ES-I3 (cell line): ENCODE measurements around the gene CHMP6.
A peak's percentile ranks its signal among the peaks of the same experiment; 100 is the strongest.

ENCODE experiments used
- H3K36me3 ChIP-seq: 2 replicates; pipeline ENCODE4 v1.6.1; 2013; ENCODE audit warnings: mild to moderate bottlenecking, low read length, control low read depth, moderate library complexity; ENCODE audit not compliant: insufficient read depth
- H3K4me1 ChIP-seq: 2 replicates; pipeline ENCODE4 v1.6.1; 2013; ENCODE audit warnings: mild to moderate bottlenecking, control low read depth, low read length; ENCODE audit not compliant: insufficient read depth
- H3K9ac ChIP-seq: 2 replicates; pipeline ENCODE4 v1.6.1; 2013; ENCODE audit warnings: low read depth, mild to moderate bottlenecking, low read length, moderate library complexity
- H3K9me3 ChIP-seq: 2 replicates; pipeline ENCODE4 v1.6.1; 2013; ENCODE audit warnings: mild to moderate bottlenecking, low read length, moderate library complexity; ENCODE audit not compliant: control insufficient read depth, insufficient read depth

Gene CHMP6

GRCh38 chr17:81036197-81036941, 44.7 kb downstream of the CHMP6 start:
- Histone ChIP-seq H3K4me1 (peaks cover 18% of the 10 kb centered on the region; the same call in 1 of the 2 replicates), H3K36me3 (no peaks in the 10 kb centered on the region), H3K9me3 (no peaks in the 10 kb centered on the region), H3K9ac (peak overlapping the region; percentile 77; the same call in 1 of the 2 replicates)

GRCh38 chr17:81037026-81037797, 45.6 kb downstream of the CHMP6 start:
- no peak overlapping the region for H3K9ac ChIP-seq
- H3K36me3 ChIP-seq = no peaks in the 10 kb centered on the region
- peaks cover 18% of the 10 kb centered on the region; the same call in 1 of the 2 replicates for H3K4me1 ChIP-seq
- no peaks in the 10 kb centered on the region for H3K9me3 ChIP-seq

- H3K9me3 ChIP-seq = no peaks in the 10 kb centered on the region
- H3K4me1 ChIP-seq = peaks cover 16% of the 10 kb centered on the region; the same call in 1 of the 2 replicates
- H3K36me3 ChIP-seq = no peaks in the 10 kb centered on the region
- H3K9ac ChIP-seq = no peak overlapping the region
These were observed 46.4 kb downstream of the CHMP6 start for GRCh38 chr17:81037798-81038733.

DNA sequence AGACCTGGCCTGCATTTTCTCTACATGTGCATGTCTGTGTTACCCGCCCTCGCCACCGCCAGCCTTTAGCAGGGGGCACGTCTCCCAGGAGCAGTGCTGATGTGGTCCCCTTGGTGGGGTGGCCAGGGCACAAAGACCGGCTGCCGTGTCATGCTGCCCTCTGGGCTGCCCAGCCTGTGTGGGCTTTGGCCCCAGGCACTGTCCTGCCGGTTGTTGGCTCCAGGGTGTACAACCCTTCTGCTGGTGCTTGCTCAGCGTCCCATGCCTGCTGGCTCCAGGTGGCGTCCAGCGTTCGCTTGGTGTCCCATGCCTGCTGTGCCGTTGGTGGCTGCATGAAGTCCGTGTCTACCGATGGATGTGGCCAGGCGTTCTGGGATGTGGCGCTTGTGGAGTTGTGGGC, 47.5 kb downstream of the CHMP6 start:
- Histone ChIP-seq H3K36me3 (no peaks in the 10 kb centered on the region), H3K9ac (no peak overlapping the region), H3K9me3 (no peaks in the 10 kb centered on the region), H3K4me1 (peaks cover 13% of the 10 kb centered on the region; the same call in 1 of the 2 replicates)

DNA sequence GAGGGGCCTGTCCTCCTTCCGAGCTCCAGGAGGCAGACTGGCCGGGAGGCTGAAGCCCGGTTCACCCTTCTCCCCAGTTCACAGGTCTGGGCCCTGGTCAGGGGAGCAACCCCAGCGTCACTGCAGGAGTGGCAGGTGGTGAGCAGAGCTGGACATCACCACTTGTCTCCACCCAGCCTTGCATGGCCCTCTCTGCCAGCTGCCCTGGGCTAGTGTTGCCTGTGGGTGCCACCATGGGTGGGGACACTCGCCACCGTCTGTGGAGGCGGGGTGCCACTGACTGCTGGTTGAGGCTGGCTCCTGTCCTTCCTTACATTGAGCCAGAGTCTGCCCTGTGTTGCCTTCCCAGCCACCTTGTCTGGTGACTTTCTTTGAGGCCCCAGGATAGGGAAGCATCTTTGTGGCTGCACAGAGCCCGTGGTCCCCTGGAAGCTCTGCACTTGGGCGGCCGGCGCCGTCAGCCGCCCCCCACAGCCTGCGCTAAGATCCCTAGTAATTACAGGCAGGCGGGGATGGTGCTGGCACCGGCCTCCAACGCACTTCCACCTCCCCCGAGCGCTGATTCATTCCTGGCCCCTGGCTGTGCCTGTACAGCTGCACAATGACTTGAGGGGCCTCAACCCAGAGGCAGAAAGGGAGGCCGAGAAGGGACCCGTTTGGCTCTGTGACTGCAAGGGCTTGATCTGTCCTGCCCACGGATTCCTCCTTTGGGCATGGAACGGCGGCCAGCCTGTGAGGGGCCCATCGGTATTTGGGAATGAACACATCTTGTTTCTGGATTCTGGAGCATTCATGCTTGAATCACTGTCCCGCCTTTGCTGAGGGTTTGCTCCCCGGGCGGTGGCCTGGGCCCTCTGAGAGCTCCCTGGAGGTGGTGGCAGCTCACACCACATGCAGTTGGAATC, 48.5 kb downstream of the CHMP6 start:
- H3K36me3 ChIP-seq = no peaks in the 10 kb centered on the region
- peaks cover 23% of the 10 kb centered on the region; the same call in 1 of the 2 replicates for H3K4me1 ChIP-seq
- no peak overlapping the region for H3K9ac ChIP-seq
- no peaks in the 10 kb centered on the region for H3K9me3 ChIP-seq

GRCh38 chr17:81040791-81041337, 49.2 kb downstream of the CHMP6 start:
- Histone ChIP-seq H3K36me3 (no peaks in the 10 kb centered on the region), H3K9me3 (no peaks in the 10 kb centered on the region), H3K4me1 (peaks cover 23% of the 10 kb centered on the region; the same call in 1 of the 2 replicates), H3K9ac (no peak overlapping the region)

DNA sequence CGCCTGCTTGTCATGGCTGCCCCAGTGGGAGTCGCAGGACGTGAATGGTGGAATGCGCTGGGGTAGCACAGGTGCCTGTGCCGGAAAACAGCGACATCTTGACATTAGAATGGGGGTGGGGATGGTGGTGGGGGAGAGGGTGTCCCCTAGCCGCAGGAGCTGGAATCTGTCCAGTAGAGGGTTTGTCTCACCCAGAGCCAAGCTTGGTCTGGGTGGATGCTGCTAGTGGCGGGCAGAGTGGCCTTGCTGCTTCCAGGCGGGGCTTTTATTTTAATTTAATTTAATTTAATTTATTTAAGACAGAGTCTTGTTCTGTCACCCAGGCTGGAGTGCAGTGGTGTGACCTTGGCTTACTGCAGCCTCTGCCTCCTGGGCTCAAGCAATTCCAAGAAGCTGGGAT, 51.0 kb downstream of the CHMP6 start:
- Histone ChIP-seq H3K9ac (no peak overlapping the region), H3K4me1 (peaks cover 17% of the 10 kb centered on the region; the same call in 1 of the 2 replicates), H3K36me3 (no peaks in the 10 kb centered on the region), H3K9me3 (no peaks in the 10 kb centered on the region)

- Histone ChIP-seq H3K4me1 (peaks cover 17% of the 10 kb centered on the region; the same call in 1 of the 2 replicates), H3K36me3 (no peaks in the 10 kb centered on the region), H3K9me3 (no peaks in the 10 kb centered on the region), H3K9ac (no peak overlapping the region)
These were observed 51.7 kb downstream of the CHMP6 start for GRCh38 chr17:81043319-81043724.

GRCh38 chr17:81043725-81044427, 52.2 kb downstream of the CHMP6 start:
- Histone ChIP-seq H3K9ac (no peak overlapping the region), H3K4me1 (peaks cover 17% of the 10 kb centered on the region; the same call in 1 of the 2 replicates), H3K9me3 (no peaks in the 10 kb centered on the region), H3K36me3 (no peaks in the 10 kb centered on the region)

DNA sequence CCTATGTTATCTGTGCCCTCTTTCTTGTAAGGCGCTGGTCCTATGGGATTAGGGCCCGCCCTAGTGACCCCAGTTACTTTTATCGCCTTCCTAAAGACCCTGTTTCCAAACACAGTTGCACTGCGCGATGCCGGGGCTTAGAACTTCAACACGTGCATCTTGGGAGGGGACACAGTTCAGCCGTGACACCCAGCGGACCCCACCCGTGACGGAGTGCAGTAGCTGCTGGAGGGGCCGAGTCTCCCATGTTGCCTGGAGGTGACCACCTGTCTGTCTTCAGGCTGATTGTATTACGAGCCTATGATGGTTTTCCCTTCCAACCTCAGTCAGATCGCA, 52.8 kb downstream of the CHMP6 start:
- Histone ChIP-seq H3K36me3 (no peaks in the 10 kb centered on the region), H3K4me1 (peaks cover 17% of the 10 kb centered on the region; the same call in 1 of the 2 replicates), H3K9ac (no peak overlapping the region), H3K9me3 (no peaks in the 10 kb centered on the region)

GRCh38 chr17:81044764-81045589, 53.3 kb downstream of the CHMP6 start:
- Histone ChIP-seq H3K36me3 (no peaks in the 10 kb centered on the region), H3K9me3 (no peaks in the 10 kb centered on the region), H3K4me1 (peaks cover 17% of the 10 kb centered on the region; the same call in 1 of the 2 replicates), H3K9ac (no peak overlapping the region)

DNA sequence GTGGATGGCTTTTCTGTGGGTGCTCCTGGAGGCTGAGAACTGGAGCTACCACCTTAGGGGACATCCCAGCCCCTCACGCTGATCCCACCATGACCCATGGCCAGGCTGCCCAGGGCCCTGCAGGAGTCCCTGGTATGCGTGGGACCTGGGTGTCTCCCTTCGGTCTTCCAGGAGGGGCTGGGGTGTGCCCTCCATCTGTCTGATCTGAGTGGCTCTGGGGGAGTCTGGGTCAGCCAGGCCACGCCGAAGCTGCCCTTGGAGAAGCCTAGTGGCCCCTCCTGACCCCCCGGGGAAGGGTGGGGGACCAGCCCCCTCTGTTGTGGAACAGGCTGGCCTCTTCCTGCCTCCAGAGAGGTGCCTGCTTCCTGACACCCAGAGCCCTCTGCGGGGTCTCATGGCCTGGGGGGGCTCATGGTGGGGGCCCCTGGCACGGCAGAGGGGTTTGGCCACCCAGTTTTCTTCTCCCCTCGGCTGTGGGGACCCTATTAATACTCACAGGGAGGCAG, 54.0 kb downstream of the CHMP6 start:
- no peak overlapping the region for H3K9ac ChIP-seq
- no peaks in the 10 kb centered on the region for H3K36me3 ChIP-seq
- H3K4me1 ChIP-seq = peaks cover 12% of the 10 kb centered on the region; the same call in 1 of the 2 replicates
- H3K9me3 ChIP-seq = no peaks in the 10 kb centered on the region
